Ovary (tissue), 9 donors: ENCODE data around the gene DCAF4. TPM values are rescaled to one million over a fixed set of nuclear protein-coding genes. Genes with fewer than 3 reads are reported as not detected.
"Not testable (repeated sequence)": the region's sequence is repeated elsewhere in the genome, so short reads cannot be mapped to it uniquely, and the experiment has no call there.

Source experiments
- DNase-seq, 5 donors: peaks; one replicate each; pipeline ENCODE4 v3.0.0-alpha.2; 2019 to 2020
- H3K27ac ChIP-seq, 2 donors: fragments of 200-600 bp; one replicate each; pipeline versions ENCODE4 v1.5.1 to v1.8.0; 2019 to 2022
- H3K27me3 ChIP-seq: fragments of 200-600 bp; one replicate; pipeline ENCODE4 v1.8.0; 2022
- H3K36me3 ChIP-seq: fragments of 200-600 bp; sonication (generic); one replicate; pipeline ENCODE4 v1.5.1; 2019
- H3K4me1 ChIP-seq: one replicate; pipeline ENCODE4 v1.8.1; 2013; ENCODE audit warnings: mild to moderate bottlenecking, moderate library complexity; ENCODE audit not compliant: insufficient read depth
- H3K4me3 ChIP-seq: fragments of 200-600 bp; sonication (generic); one replicate; pipeline ENCODE4 v1.5.1; 2017
- H3K9me3 ChIP-seq, 2 donors: fragments of 200-600 bp in 1 of 2; sonication (generic) in 1 of 2; one replicate each; pipeline versions ENCODE4 v1.5.1 to v1.8.1; 2013 to 2019; ENCODE audit warnings: mild to moderate bottlenecking in 1 of 2, moderate library complexity in 1 of 2
- CTCF ChIP-seq, 3 donors: fragments of 450-650 bp in 2 of 3; fragments of 200-600 bp in 1 of 3; IDR thresholded peaks; one replicate each; pipeline versions ENCODE4 v1.5.1 to v1.8.0; 2016 to 2022; ENCODE audit warnings: antibody characterized with exemption in 3 of 3, mild to moderate bottlenecking in 1 of 3
- EP300 ChIP-seq: sonication (generic); formaldehyde crosslinking; IDR thresholded peaks from one replicate; pipeline ENCODE4 v1.6.1; 2017; ENCODE audit warnings: antibody characterized with exemption
- POLR2A ChIP-seq: fragments of 450-650 bp; IDR thresholded peaks from one replicate; pipeline ENCODE4 v1.6.1; 2017; ENCODE audit warnings: antibody characterized with exemption, mild to moderate bottlenecking, moderate library complexity
- WGBS, 3 donors: extraction: QIAGEN DNeasy Blood & Tissue Kit in 1 of 3; methylation state at CpG; one replicate each; pipeline versions ENCODE4 v1.1.5 to v1.1.7; 2013 to 2017; 5-methylcytosine and 5-hydroxymethylcytosine counted together
- intact Hi-C, 4 donors: fragments of 100-400 bp; cut with DNase I; formaldehyde crosslinking; loops; one replicate each; pipeline versions ENCODE4 v1.11.0 to v1.15.1; 2022 to 2023
- polyA plus RNA-seq, 2 donors: library from polyadenylated mRNA; stranded (reverse); fragments of 200-250 nt in 1 of 2; fragments of 350-450 nt in 1 of 2; fragmentation: Illumina TruSeq in 1 of 2; extraction: RNeasy Lipid Tissue Mini Kit (QIAGEN cat#74804) in 1 of 2; gene quantifications; one replicate each; pipeline ENCODE4 v1.2.3, GENCODE V29; 2013 to 2014
- total RNA-seq, 7 donors: library from RNA; depleted of rRNA in 2 of 7; stranded (reverse); fragments of >200 nt in 2 of 7; fragmentation: NEBNext Ultra II Directional in 3 of 7; extraction: Animal tissue kit (Norgen Biotek cat#: 25700) in 3 of 7; gene quantifications; one replicate each; pipeline versions ENCODE4 v1.1.0 to v1.2.4, GENCODE V29; 2016 to 2023
- donor health status: DM: no; HTN: no; CAD: no; lungs with moderate emphysema.
- donor health status: DM: no; HTN: no; CAD: no.
- donor health status: Bipolar disorder and iron deficiency.
- donor health status: DM: yes; HTN: yes; CAD: no.
- donor health status: DM: no; HTN: no; CAD: no.
- donor health status: DM: yes; HTN: yes; CAD: no.

DCAF4 gene
- total and polyA plus RNA-seq, 9 donors = 12.2 to 31.1 (median 20.4) TPM

GRCh38 chr14:72961579-72962335 lies 35.5 kb downstream of the DCAF4 start:
- Histone ChIP-seq H3K36me3 (no peaks in the 10 kb centered on the region), H3K27ac (no peak overlapping the region), H3K4me3 (no peak overlapping the region), H3K9me3 (no peaks in the 10 kb centered on the region), H3K4me1 (no peaks in the 10 kb centered on the region), H3K27me3 (no peaks in the 10 kb centered on the region)
- no peak for DNase-seq
- intact Hi-C loops = no loop called here
- TF ChIP-seq POLR2A (no peak), CTCF (IDR thresholded peaks at IDR 0.05) (no peak), EP300 (no peak)
- 77 to 79% (median 78%) methylated on average over 10 of the region's 10 CpGs for WGBS, 3 donors

GRCh38 chr14:72962336-72962754 lies 36.1 kb downstream of the DCAF4 start:
- DNase-seq = peak in 4 of 5 donors; percentile 40 to 60 (median 46)
- H3K27me3 ChIP-seq, H3K9me3 ChIP-seq, intact Hi-C loops, H3K4me3 ChIP-seq, H3K27ac ChIP-seq, H3K4me1 ChIP-seq, H3K36me3 ChIP-seq: not testable (repeated sequence)
- WGBS, 3 donors = 58 to 68% (median 60%) methylated on average over 10 of the region's 10 CpGs

- Histone ChIP-seq H3K4me3 (no peak overlapping the region), H3K4me1 (no peaks in the 10 kb centered on the region), H3K27ac (no peak overlapping the region), H3K9me3 (no peaks in the 10 kb centered on the region), H3K36me3 (no peaks in the 10 kb centered on the region), H3K27me3 (no peaks in the 10 kb centered on the region)
- WGBS, 3 donors = 45 to 55% (median 51%) methylated on average over 6 of the region's 6 CpGs
- DNase-seq = no peak
- intact Hi-C loops = no loop called here
- TF ChIP-seq EP300 = no peak
- no peak for TF ChIP-seq POLR2A
These were observed 36.6 kb downstream of the DCAF4 start for GRCh38 chr14:72962829-72963312.

- no peak for TF ChIP-seq EP300
- no peak for TF ChIP-seq CTCF (IDR thresholded peaks at IDR 0.05)
- TF ChIP-seq POLR2A = no peak
- Histone ChIP-seq H3K27me3 (no peaks in the 10 kb centered on the region), H3K27ac (no peak overlapping the region), H3K36me3 (no peaks in the 10 kb centered on the region), H3K9me3 (no peaks in the 10 kb centered on the region), H3K4me1 (no peaks in the 10 kb centered on the region), H3K4me3 (no peak overlapping the region)
- DNase-seq = no peak
- WGBS, 3 donors = 57 to 77% (median 59%) methylated on average over 6 of the region's 6 CpGs
- intact Hi-C loops = no loop called here
These were observed 39.0 kb downstream of the DCAF4 start for GRCh38 chr14:72965249-72965648.

- DNase-seq = no peak
- Histone ChIP-seq H3K4me1 (no peaks in the 10 kb centered on the region), H3K27me3 (no peaks in the 10 kb centered on the region), H3K9me3 (no peaks in the 10 kb centered on the region), H3K27ac (no peak overlapping the region), H3K36me3 (no peaks in the 10 kb centered on the region), H3K4me3 (no peak overlapping the region)
- WGBS, 3 donors = 91 to 96% (median 94%) methylated on average over 6 of the region's 6 CpGs
- TF ChIP-seq CTCF (IDR thresholded peaks at IDR 0.05) (no peak), POLR2A (no peak), EP300 (no peak)
- intact Hi-C loops = no loop called here
These were observed 39.8 kb downstream of the DCAF4 start for GRCh38 chr14:72966038-72966437.
